ENCODE data around the gene PHACTR3. TPM values are rescaled to one million over a fixed set of nuclear protein-coding genes. Genes with fewer than 3 reads are reported as not detected.

PHACTR3 gene
- total RNA-seq, 2 donors from 2014 or later = 0.34 TPM; not detected in 1

- 73% methylated on average over 3 of the region's 3 CpGs for WGBS
- no peaks in the 10 kb centered on the region for H3K9me3 ChIP-seq
- no peaks in the 10 kb centered on the region for H3K27me3 ChIP-seq (replicated peaks; ENCODE audit: insufficient read depth)
- no peak for DNase-seq (ENCODE audit: low spot score)
- H3K4me3 ChIP-seq = no peak overlapping the region
- no peaks in the 10 kb centered on the region for H3K4me1 ChIP-seq (replicated peaks)
- TF ChIP-seq, protein P1, sequence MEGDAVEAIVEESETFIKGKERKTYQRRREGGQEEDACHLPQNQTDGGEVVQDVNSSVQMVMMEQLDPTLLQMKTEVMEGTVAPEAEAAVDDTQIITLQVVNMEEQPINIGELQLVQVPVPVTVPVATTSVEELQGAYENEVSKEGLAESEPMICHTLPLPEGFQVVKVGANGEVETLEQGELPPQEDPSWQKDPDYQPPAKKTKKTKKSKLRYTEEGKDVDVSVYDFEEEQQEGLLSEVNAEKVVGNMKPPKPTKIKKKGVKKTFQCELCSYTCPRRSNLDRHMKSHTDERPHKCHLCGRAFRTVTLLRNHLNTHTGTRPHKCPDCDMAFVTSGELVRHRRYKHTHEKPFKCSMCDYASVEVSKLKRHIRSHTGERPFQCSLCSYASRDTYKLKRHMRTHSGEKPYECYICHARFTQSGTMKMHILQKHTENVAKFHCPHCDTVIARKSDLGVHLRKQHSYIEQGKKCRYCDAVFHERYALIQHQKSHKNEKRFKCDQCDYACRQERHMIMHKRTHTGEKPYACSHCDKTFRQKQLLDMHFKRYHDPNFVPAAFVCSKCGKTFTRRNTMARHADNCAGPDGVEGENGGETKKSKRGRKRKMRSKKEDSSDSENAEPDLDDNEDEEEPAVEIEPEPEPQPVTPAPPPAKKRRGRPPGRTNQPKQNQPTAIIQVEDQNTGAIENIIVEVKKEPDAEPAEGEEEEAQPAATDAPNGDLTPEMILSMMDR (IDR thresholded peaks at IDR 0.05) = no peak
- no peak for TF ChIP-seq POLR2AphosphoS5 (IDR thresholded peaks at IDR 0.05)
- no peak for TF ChIP-seq POLR2A (IDR thresholded peaks at IDR 0.05)
- no peaks in the 10 kb centered on the region for H3K36me3 ChIP-seq
- intact Hi-C loops (cut with DNase I) = no loop called here
- H3K27ac ChIP-seq = no peak overlapping the region
These were observed 173.0 kb downstream of the PHACTR3 start for GRCh38 chr20:59777331-59777725.

GRCh38 chr20:59777814-59778575 lies 173.7 kb downstream of the PHACTR3 start:
- WGBS = 91% methylated on average over 19 of the region's 19 CpGs
- intact Hi-C loops (cut with DNase I) = no loop called here
- Histone ChIP-seq H3K9me3 (no peaks in the 10 kb centered on the region), H3K4me3 (no peak overlapping the region), H3K27me3 (replicated peaks; ENCODE audit: insufficient read depth) (no peaks in the 10 kb centered on the region), H3K4me1 (replicated peaks) (no peaks in the 10 kb centered on the region), H3K36me3 (no peaks in the 10 kb centered on the region), H3K27ac (no peak overlapping the region)
- DNase-seq (ENCODE audit: low spot score) = no peak
- TF ChIP-seq POLR2AphosphoS5 (IDR thresholded peaks at IDR 0.05) (no peak), POLR2A (IDR thresholded peaks at IDR 0.05) (no peak)
- TF ChIP-seq, protein P1 (IDR thresholded peaks at IDR 0.05) = no peak

DNA sequence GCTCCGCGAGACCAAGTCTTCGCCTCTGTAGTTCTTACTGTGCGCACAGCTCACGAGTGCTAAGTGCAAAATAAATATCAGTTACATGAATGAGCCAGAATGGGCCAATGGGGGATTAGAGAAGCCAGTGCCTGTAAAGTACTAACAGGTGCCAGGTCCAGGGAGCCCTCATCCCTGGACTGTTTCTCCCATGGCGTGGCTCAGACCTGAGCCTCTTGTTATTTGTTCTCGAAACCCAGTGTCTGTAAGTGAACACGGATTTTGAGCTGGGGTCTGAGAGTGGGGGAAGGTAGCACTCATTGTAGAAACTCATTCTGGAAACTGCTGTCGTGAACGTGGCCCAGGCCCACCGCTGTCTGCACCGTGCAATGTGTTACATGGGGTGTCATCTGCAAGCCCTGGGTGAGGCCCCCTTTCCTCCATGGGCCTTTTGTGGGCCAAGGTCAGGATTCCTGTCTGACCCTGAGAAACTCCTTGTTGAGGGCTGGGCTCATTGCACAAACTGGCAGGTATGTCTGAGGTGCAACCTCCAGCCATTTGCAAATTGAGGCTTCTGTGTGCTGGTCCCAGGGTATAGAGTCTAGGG lies 174.4 kb downstream of the PHACTR3 start:
- Histone ChIP-seq H3K27me3 (replicated peaks; ENCODE audit: insufficient read depth) (no peaks in the 10 kb centered on the region), H3K27ac (no peak overlapping the region), H3K4me3 (no peak overlapping the region), H3K4me1 (replicated peaks) (no peaks in the 10 kb centered on the region), H3K36me3 (no peaks in the 10 kb centered on the region), H3K9me3 (no peaks in the 10 kb centered on the region)
- no peak for DNase-seq (ENCODE audit: low spot score)
- TF ChIP-seq, protein P1 (IDR thresholded peaks at IDR 0.05) = no peak
- TF ChIP-seq POLR2AphosphoS5 (IDR thresholded peaks at IDR 0.05) (no peak), POLR2A (IDR thresholded peaks at IDR 0.05) (no peak)
- WGBS = 87% methylated on average over 12 of the region's 12 CpGs
- intact Hi-C loops (cut with DNase I) = no loop called here

DNA sequence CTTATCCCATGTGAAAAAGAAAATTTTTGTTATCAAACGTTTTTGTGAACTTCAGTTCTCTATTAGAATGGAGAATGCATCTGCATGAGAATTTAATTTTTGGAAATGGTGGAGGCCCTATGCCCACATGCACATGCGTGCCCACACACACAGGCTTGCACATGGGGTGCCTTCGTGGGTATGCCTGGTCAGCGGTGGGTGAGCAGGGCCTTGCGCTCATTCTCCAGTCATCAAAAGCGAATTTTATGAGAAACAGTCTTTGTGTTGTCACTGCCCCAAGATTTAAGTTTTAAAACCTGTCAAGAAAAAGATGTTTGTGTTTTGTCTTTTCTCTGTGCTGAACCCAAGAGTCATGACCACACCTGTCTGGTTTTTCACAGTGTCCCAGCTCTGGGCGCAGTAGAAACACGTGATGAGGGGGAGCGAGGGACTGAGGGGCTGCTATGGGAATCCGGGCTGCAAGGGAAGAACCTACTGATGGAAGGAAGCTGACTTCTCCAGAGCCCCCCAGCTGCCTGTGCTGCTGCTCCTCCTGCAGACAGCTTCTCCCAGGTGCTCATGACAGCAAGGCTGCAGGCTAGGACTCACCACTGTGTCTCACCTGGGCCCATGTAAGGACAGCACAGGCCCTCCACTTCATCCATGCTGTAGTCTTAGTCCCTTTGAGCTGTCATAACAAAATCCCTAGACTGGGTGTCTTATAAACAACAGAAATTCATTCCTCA lies 175.5 kb downstream of the PHACTR3 start:
- TF ChIP-seq, protein P1 (IDR thresholded peaks at IDR 0.05) = no peak
- TF ChIP-seq POLR2AphosphoS5 (IDR thresholded peaks at IDR 0.05) = no peak
- TF ChIP-seq POLR2A (IDR thresholded peaks at IDR 0.05) = no peak
- no peaks in the 10 kb centered on the region for H3K36me3 ChIP-seq
- H3K27ac ChIP-seq = no peak overlapping the region
- no peaks in the 10 kb centered on the region for H3K4me1 ChIP-seq (replicated peaks)
- no peak overlapping the region for H3K4me3 ChIP-seq
- no peaks in the 10 kb centered on the region for H3K9me3 ChIP-seq
- no peak for DNase-seq (ENCODE audit: low spot score)
- H3K27me3 ChIP-seq (replicated peaks; ENCODE audit: insufficient read depth) = no peaks in the 10 kb centered on the region
- intact Hi-C loops (cut with DNase I) = no loop called here
- 61% methylated on average over 10 of the region's 10 CpGs for WGBS

All from prostate gland (tissue), 2 donors.